HG02610 (cell line): Measurements from ENCODE around the gene USP17L13.
"Not testable (repeated sequence)": the region's sequence is repeated elsewhere in the genome, so short reads cannot be mapped to it uniquely, and the experiment has no call there.

ENCODE experiments used
- ATAC-seq: cut with Tn5 transposase; IDR thresholded peaks from one replicate; pipeline ENCODE4 v1.9.1; 2021; ENCODE audit warnings: mild to moderate bottlenecking, moderate library complexity; ENCODE audit not compliant: unreplicated experiment

Gene USP17L13

GRCh38 chr4:9224596-9224995 is at the start of gene USP17L13:
Gene USP17L13 (plus strand): TSS chr4:9224896. CDS start chr4:9224896, 0 bp downstream.
- ATAC-seq: not testable (repeated sequence)

GRCh38 chr4:9210357-9210756 is 14.3 kb upstream of the USP17L13 start, which contains the start of gene USP17L10:
Gene USP17L10 (plus strand): TSS chr4:9210657. CDS start chr4:9210657, 0 bp downstream.
- not testable (repeated sequence) for ATAC-seq

- ATAC-seq: not testable (repeated sequence)
Measured at GRCh38 chr4:9214701-9215100, 10.0 kb upstream of the USP17L13 start.

- not testable (repeated sequence) for ATAC-seq
Measured at GRCh38 chr4:9215105-9215504, 9.6 kb upstream of the USP17L13 start, which contains the start of gene USP17L11. Gene USP17L11 (plus strand): TSS chr4:9215405. CDS start chr4:9215405, 0 bp downstream.

GRCh38 chr4:9219852-9220251 is 4.8 kb upstream of the USP17L13 start, which contains the start of gene USP17L12:
Gene USP17L12 (plus strand): TSS chr4:9220152. CDS start chr4:9220152, 0 bp downstream.
- ATAC-seq: not testable (repeated sequence)

- ATAC-seq: not testable (repeated sequence)
Measured at GRCh38 chr4:9230249-9230648, 5.6 kb downstream of the USP17L13 start.

GRCh38 chr4:9234085-9234484 is 9.4 kb downstream of the USP17L13 start, which contains the start of gene USP17L15:
Gene USP17L15 (plus strand): TSS chr4:9234385. CDS start chr4:9234385, 0 bp downstream.
- ATAC-seq: not testable (repeated sequence)

GRCh38 chr4:9238461-9238860 is 13.8 kb downstream of the USP17L13 start:
- not testable (repeated sequence) for ATAC-seq

GRCh38 chr4:9243579-9243978 is 18.9 kb downstream of the USP17L13 start, which contains the start of gene USP17L17:
Gene USP17L17 (plus strand): TSS chr4:9243879. CDS start chr4:9243879, 0 bp downstream.
- not testable (repeated sequence) for ATAC-seq

GRCh38 chr4:9247953-9248680 is 23.4 kb downstream of the USP17L13 start, which contains the start of gene USP17L18:
Gene USP17L18 (plus strand): TSS chr4:9248630. CDS start chr4:9248630, 0 bp downstream.
- ATAC-seq: not testable (repeated sequence)

- ATAC-seq: not testable (repeated sequence)
Measured at GRCh38 chr4:9253078-9253477, 28.4 kb downstream of the USP17L13 start, which contains the start of gene USP17L19. Gene USP17L19 (plus strand): TSS chr4:9253378. CDS start chr4:9253378, 0 bp downstream.

GRCh38 chr4:9257824-9258223 is 33.1 kb downstream of the USP17L13 start, which contains the start of gene USP17L20:
Gene USP17L20 (plus strand): TSS chr4:9258124. CDS start chr4:9258124, 0 bp downstream.
- not testable (repeated sequence) for ATAC-seq

GRCh38 chr4:9262572-9262971 is 37.9 kb downstream of the USP17L13 start, which contains the start of gene USP17L21:
Gene USP17L21 (plus strand): TSS chr4:9262872. CDS start chr4:9262872, 0 bp downstream.
- not testable (repeated sequence) for ATAC-seq

- ATAC-seq: not testable (repeated sequence)
Measured at GRCh38 chr4:9267319-9267718, 42.6 kb downstream of the USP17L13 start, which contains the start of gene USP17L22. Gene USP17L22 (plus strand): TSS chr4:9267619. CDS start chr4:9267619, 0 bp downstream.

GRCh38 chr4:9271719-9272118 is 47.0 kb downstream of the USP17L13 start:
- not testable (repeated sequence) for ATAC-seq
